ENCODE measurements around the gene ZFP36L2.
A peak's percentile ranks its signal among the peaks of the same experiment; 100 is the strongest.

ZFP36L2 gene

DNA sequence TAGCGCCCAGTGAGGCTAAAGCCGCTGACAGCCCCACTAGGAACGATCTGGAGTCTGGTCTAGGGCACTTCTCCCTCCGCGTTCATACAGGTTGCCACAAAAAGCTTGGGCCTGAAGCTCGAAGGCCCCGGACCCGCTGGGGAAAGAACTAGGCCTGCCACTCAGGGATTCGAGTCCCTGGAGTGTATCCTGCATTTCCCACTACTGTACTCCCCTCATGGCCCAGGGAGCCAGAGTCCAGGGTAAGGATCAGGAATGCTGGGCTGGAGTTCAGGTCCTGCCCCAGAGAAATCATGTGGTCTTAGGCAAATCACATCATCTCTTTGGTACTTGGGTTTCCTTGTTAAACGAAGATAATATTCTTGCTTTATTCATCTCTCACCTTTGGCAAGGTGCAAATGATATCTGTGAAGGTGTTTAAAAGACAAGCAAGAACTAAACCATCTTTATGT lies 1.4 kb upstream of the ZFP36L2 start:
- Histone ChIP-seq H3K4me1 (ENCODE audit: insufficient read depth, poor library complexity, severe bottlenecking) (peaks cover 17% of the 10 kb centered on the region), H3K36me3 (ENCODE audit: low read depth) (peaks cover 30% of the 10 kb centered on the region), H3K9me3 (ENCODE audit: severe bottlenecking) (no peaks in the 10 kb centered on the region), H3K27me3 (ENCODE audit: insufficient read depth, poor library complexity, severe bottlenecking) (no peaks in the 10 kb centered on the region), H3K4me3 (ENCODE audit: severe bottlenecking) (peak overlapping the region; percentile 85), H3K27ac (ENCODE audit: poor library complexity, severe bottlenecking) (peak overlapping the region; percentile 97)
- DNase-seq (ENCODE audit: low spot score) (no peak), ATAC-seq (ENCODE audit: low read depth) (no peak; the same call in 2 of the 3 replicates)
- TF ChIP-seq, protein P1, sequence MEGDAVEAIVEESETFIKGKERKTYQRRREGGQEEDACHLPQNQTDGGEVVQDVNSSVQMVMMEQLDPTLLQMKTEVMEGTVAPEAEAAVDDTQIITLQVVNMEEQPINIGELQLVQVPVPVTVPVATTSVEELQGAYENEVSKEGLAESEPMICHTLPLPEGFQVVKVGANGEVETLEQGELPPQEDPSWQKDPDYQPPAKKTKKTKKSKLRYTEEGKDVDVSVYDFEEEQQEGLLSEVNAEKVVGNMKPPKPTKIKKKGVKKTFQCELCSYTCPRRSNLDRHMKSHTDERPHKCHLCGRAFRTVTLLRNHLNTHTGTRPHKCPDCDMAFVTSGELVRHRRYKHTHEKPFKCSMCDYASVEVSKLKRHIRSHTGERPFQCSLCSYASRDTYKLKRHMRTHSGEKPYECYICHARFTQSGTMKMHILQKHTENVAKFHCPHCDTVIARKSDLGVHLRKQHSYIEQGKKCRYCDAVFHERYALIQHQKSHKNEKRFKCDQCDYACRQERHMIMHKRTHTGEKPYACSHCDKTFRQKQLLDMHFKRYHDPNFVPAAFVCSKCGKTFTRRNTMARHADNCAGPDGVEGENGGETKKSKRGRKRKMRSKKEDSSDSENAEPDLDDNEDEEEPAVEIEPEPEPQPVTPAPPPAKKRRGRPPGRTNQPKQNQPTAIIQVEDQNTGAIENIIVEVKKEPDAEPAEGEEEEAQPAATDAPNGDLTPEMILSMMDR (IDR thresholded peaks at IDR 0.05; ENCODE audit: poor library complexity, severe bottlenecking), result peak; percentile 46

DNA sequence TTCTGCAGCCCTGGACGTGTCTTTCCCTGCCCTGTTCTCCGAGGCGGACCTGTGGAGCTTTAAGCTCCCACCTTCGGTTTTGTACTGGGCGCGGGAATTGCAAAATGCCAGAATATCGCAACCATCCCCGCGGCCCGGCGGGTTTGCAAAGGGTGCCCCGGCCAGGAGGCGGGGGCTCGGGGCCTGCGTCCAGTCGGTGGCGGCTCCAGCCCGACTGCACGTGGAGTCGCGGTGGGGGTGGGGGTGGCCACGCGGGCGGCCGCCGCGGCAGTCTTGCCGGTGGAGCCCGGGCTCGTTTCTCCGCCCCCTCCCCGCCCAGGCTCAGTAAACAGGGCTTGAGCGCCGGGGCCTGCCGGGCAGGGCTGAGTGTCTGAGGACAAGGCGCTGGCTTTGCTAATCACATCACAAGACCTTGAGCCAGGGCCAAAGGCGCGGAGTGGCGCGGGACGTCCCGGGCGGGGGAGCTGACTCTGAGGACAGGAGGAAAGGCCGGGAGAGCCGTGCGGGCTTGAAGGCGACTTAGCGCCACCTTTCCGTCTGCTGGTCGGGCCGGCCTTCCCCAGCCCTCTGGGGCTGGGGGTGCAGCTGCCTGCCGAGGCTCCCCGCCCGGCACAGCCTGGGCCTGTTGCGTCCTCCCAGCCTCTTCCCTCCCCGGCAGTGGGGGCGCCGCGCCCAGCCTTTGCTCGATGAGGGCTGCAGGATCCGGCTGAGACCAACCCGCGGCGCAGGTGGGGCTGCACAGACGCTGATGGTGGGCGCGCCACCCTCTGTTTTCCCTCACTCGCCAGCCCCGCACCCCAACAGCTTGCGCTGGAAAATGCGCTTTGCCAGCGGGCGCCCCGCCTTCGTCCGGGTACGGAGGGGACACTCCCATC lies 786 bp upstream of the ZFP36L2 start:
- peaks cover 20% of the 10 kb centered on the region for H3K4me1 ChIP-seq (ENCODE audit: insufficient read depth, poor library complexity, severe bottlenecking)
- ATAC-seq (ENCODE audit: low read depth), result peak; percentile 47
- H3K27me3 ChIP-seq (ENCODE audit: insufficient read depth, poor library complexity, severe bottlenecking), result no peaks in the 10 kb centered on the region
- H3K9me3 ChIP-seq (ENCODE audit: severe bottlenecking), result no peaks in the 10 kb centered on the region
- peak overlapping the region; percentile 85 for H3K4me3 ChIP-seq (ENCODE audit: severe bottlenecking)
- DNase-seq (ENCODE audit: low spot score), result peak; percentile 77
- peak overlapping the region; percentile 97 for H3K27ac ChIP-seq (ENCODE audit: poor library complexity, severe bottlenecking)
- H3K36me3 ChIP-seq (ENCODE audit: low read depth), result peaks cover 37% of the 10 kb centered on the region
- TF ChIP-seq, protein P1 (IDR thresholded peaks at IDR 0.05; ENCODE audit: poor library complexity, severe bottlenecking), result no peak

DNA sequence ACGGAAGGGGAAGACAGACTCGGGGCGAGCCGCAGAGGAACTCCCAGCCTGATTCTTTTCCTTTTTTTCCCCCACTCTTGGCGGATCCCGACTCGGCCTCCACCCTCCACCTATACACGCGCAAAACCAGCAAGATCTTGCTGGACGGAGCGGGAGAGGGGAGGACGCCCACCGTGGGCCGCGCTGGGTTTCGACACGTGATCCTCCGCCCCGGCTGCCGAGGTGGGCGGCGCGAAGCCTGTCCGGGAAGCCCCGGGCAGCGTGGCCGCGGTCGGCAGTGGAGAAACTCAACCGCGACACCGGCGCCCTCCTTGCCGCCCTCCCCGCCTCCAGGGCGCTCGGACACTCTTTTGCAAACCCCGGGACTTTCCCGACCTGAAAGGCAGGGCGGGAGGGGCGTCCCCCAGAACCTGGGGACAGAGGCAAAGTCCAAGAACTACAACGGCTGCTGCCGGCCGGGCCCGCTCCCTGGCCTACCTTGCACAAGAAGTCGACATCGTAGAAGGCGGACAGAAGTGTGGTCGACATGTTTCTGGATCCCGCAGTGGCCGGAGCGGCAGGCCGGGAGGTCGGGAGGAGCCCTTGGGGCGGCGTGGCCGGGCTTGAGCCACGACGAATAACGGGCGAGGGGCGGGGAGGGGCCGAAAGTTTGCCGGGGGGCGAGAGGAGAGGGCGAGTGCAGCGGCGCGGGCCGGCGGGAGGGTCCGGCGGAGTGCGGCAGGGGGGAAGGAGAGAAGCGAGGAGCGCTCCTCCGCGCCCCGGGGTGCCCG lies 433 bp downstream of the ZFP36L2 start:
- Histone ChIP-seq H3K4me3 (ENCODE audit: severe bottlenecking) (peak overlapping the region; percentile 85), H3K9me3 (ENCODE audit: severe bottlenecking) (no peaks in the 10 kb centered on the region), H3K27ac (ENCODE audit: poor library complexity, severe bottlenecking) (peak overlapping the region; percentile 97), H3K4me1 (ENCODE audit: insufficient read depth, poor library complexity, severe bottlenecking) (peaks cover 27% of the 10 kb centered on the region), H3K27me3 (ENCODE audit: insufficient read depth, poor library complexity, severe bottlenecking) (no peaks in the 10 kb centered on the region), H3K36me3 (ENCODE audit: low read depth) (peaks cover 42% of the 10 kb centered on the region)
- ATAC-seq (ENCODE audit: low read depth) (no peak), DNase-seq (ENCODE audit: low spot score) (no peak)
- TF ChIP-seq, protein P1 (IDR thresholded peaks at IDR 0.05; ENCODE audit: poor library complexity, severe bottlenecking), result no peak

DNA sequence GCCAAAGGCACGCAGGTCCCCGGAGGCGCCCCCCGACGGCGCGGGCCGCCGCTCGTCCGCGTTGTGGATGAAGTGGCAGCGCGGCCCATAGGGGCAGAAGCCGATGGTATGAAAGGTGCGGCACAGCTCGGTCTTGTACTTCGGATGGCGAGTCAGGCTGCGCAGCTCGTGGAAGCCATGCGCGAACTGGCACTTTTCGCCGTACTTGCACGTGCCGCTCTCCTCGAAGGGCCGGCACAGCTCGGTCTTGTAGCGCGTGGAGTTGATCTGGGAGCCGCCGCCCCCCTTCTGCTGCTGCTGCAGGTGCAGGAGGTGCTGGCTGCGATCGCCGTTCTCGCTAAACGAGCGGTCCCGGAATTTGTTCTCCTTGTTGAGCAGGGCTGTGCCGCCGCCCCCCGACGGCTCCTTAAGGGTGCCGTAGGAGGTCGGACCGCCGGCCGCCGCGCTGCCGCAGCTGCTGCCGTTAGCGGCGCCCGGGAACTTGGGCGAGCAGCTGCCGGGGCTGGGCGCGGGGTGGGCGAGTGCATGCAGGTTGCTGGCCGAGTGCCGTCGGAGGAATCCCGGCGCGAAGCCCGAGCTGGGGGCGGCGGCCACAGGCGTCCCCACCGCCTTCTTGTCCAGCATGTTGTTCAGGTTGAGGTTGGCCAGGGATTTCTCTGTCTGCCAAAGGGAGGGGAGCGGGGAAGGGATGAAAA lies 1.2 kb downstream of the ZFP36L2 start:
- H3K27ac ChIP-seq (ENCODE audit: poor library complexity, severe bottlenecking), result peak overlapping the region; percentile 97
- no peaks in the 10 kb centered on the region for H3K9me3 ChIP-seq (ENCODE audit: severe bottlenecking)
- DNase-seq (ENCODE audit: low spot score) (peak; percentile 66), ATAC-seq (ENCODE audit: low read depth) (no peak)
- H3K4me3 ChIP-seq (ENCODE audit: severe bottlenecking), result peak overlapping the region; percentile 85
- peaks cover 42% of the 10 kb centered on the region for H3K36me3 ChIP-seq (ENCODE audit: low read depth)
- TF ChIP-seq, protein P1 (IDR thresholded peaks at IDR 0.05; ENCODE audit: poor library complexity, severe bottlenecking), result no peak
- no peaks in the 10 kb centered on the region for H3K27me3 ChIP-seq (ENCODE audit: insufficient read depth, poor library complexity, severe bottlenecking)
- peaks cover 30% of the 10 kb centered on the region for H3K4me1 ChIP-seq (ENCODE audit: insufficient read depth, poor library complexity, severe bottlenecking)

Measured in RWPE2 (cell line).